ENCODE measurements around the gene UNC5A.

Gene UNC5A

DNA sequence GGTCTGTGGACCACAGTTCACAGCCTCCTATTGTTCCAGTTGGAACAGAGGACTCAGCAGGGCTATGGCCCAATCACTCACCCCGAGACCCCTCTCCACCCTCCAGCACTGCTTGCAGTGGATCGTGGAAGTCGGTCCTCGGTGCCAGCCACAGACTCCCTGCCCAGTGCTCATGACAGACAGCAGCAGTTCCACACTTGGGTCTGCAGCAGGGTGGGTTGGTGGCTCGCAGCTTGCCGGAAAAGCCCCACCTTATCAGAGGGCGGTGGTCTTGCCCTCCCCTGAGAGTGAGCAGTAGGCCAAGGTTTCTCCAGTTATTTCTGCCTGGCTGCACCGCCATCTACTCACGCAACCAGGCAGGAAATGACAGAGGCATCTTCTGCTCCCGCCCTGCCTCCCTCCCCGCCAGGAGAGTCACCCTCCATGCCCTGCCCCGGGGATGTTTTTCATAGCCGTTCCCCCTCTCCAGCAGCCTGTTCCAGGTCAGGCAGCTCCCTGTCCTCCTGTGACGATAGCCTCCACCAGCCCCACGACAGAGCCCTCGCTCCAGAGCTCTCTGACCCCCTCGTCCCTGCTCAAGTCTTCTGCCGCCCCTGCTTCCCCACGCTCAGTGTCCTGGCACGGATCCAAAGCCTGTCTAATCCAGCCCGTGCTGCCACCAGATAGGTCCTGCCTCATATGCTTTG lies 34.5 kb downstream of the UNC5A start:
- peak; percentile 65 for DNase-seq (ENCODE audit: low spot score)

DNA sequence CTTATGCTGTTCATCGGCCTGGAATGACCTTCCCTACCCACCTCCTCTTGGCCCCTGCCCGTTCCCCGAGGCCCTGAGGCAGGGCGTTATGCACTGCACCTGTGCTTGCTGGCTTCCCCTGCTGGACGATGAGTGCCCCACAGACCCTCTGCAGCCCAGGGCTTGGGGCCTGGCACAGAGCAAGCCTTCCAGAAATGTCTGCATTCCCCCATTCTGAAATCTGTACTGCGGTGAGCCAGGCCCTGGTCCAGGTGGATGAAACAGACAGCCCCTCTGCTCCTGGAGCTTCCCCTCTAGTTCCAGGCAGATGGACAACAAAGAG lies 35.0 kb downstream of the UNC5A start:
- DNase-seq (ENCODE audit: low spot score) = no peak

DNA sequence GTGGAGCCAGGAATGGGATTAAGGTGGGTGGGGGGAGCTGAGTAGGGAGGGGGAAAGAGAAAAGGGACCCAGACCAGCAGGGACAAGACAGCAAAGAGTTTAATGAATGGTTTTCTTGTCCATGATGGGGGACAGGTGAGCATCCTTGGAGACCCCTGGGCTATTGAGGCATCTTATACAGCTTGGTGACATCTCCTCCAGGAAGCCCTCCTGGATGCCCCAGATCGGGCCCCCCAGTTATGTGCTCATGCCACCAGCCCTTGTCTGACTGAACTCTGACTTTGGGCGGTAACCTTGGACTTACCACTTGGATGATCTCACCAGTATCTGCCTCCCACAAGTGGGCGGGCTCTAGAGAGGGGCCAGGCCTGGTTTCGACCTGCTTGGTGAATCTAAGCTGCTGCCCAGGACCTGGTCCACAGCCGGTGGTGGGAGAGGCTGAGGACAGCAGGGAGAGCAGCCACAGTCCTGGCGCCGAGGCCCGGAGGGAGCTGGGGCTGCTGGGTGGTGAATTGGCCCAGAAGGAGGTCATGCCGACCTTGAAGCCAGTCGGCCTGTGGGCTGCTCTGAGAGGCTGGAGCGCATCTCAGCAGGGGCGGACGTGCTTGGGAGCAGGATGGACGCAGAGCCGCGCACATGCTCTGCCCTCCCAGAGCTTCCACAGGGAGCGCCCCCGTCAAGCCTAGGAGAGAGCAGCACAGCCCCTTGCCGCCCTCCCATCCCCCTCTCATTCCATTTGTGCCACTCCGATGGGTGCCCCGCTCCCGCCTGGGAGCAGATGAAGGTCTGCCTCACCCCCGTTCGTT lies 36.2 kb downstream of the UNC5A start:
- DNase-seq (ENCODE audit: low spot score) = no peak

DNA sequence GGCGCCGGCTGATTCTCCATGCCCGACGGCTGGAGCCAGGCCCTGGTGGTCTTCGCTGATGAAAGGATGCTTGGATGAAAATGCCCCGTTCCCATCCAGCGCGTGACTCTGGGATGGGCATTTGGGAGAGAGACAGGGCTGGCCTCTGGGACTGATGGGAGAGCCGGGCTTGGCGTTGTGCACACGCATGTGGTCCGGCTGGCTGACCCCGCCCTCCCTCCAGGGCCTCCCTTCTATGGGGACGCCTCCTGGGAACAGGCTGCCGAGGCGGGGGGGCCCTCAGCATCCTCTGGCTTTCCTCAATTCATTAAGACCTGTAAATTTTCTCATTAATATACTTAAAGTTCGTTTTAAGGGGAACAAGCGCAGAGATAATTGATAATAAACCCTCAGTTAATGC lies 36.8 kb downstream of the UNC5A start:
- DNase-seq (ENCODE audit: low spot score) = no peak

GRCh38 chr5:176847726-176848290 lies 37.4 kb downstream of the UNC5A start:
- peak; percentile 49 for DNase-seq (ENCODE audit: low spot score)

- no peak for DNase-seq (ENCODE audit: low spot score)
Measured at GRCh38 chr5:176848651-176849050, 38.3 kb downstream of the UNC5A start.

DNA sequence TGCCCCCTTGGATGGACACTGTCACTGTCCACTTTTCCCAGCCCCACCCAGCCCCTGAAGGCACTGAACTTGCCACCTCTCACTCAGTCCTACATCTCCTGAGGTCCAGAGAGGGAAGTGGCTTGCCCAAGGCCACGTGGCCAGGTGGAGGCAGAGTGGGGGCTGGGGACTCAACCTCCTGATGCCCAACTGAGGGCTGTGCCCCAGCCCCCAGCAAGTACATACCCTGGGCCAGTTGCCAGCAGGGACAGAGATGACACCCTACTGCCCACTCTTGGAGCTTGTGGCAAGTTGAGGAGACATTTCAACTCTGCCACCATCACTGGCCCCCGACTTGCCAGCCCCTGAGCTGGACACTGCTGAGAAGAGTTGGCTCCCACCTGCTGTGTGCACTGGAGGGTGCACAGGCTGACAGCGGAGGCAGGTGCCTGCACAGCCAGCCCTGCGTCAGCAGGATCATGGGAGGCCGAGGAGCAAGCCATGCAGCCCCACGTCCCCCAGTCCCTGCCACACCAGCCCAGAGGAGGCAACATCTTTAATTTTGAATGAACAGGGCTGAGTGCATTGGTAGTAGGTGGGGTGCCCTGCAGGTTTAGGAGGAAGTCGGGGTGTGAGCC lies 39.4 kb downstream of the UNC5A start:
- no peak for DNase-seq (ENCODE audit: low spot score)

GRCh38 chr5:176850371-176851245 lies 40.2 kb downstream of the UNC5A start:
- no peak for DNase-seq (ENCODE audit: low spot score)

GRCh38 chr5:176851380-176851779 lies 41.0 kb downstream of the UNC5A start:
- DNase-seq (ENCODE audit: low spot score) = no peak

DNA sequence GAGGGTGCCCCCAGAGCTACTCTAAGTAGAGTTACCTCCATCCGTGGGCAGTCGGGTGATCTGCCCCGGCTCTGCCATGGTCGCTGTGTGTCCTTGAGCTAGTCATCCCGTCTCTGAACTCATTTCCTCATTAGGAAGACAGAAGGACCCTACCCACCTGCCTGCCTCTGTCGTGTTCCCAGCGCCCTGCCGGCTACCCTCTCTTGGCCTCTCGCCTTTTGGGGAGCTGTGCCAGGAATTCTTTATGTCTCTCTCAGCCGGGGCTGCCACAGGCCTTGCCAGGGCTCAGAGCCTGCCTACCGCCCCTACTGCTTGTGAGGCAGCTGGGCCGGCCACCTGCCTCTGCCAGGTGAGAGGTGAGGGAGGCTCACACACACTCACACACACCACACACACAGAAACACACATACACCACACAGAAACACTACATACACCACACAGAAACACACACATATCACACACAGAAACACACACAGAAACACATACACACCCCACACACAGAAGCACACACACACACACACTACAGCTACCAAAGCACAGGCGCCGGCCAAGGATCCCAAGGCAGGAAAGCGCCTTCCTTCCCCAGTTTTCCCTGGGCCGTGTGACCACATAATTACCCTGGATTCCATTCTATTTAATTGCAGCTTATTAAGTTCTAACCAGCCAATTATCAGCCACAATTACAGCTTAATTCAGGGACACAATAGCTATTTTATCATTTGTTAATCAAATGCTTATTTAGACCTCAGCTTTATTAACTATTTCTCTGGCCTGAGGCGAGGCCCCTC lies 41.7 kb downstream of the UNC5A start:
- DNase-seq (ENCODE audit: low spot score) = no peak

DNA sequence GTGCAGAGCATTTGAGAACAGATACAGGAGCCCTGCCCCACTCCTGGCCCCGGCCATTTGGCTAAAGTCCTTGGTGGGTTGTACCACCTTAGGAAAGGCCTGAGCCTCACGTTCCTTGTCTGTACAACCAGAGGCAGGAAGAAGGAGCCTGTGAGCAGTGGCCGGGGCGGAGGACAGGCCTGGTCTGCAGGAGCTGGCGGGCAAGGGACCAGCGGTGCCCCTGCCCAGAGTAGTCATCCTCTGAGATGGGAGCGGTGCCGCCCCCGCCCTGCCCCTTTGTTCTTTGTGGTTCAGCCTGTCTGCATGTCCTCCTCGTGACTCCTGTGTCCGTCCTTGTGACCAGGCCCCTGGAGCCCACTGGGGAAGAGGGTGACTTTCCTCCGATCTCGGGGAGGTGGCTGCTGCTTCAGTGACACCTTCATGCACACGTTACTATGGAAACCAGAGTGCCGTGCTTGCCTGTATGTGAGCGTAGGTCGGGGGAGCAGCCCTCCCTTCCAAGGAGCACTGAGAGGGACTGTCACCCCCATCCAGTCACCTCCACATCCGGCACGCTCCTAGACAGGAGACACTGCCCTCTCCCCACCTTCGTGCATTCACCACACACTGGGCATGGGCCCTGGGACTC lies 42.9 kb downstream of the UNC5A start:
- no peak for DNase-seq (ENCODE audit: low spot score)

DNA sequence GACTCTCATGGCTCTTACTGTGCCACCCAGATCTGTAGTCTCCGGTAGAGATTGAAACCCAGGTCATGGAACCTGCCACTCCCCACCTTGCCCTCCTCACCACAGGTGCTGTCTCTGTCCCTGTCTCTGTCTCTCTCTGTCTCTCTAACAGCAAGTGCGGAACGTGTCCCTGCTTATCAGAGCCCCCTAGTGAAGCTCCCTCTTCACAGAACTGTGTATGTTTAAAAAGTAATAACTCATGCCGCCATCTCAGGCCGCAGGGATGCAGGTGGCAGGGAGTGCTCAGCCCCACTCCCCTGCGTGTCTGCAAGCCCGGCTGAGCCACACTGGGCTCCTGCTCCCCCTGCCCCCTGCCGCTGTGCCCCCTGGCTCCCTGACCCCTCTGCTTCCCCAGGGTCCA lies 43.8 kb downstream of the UNC5A start:
- DNase-seq (ENCODE audit: low spot score) = no peak

DNA sequence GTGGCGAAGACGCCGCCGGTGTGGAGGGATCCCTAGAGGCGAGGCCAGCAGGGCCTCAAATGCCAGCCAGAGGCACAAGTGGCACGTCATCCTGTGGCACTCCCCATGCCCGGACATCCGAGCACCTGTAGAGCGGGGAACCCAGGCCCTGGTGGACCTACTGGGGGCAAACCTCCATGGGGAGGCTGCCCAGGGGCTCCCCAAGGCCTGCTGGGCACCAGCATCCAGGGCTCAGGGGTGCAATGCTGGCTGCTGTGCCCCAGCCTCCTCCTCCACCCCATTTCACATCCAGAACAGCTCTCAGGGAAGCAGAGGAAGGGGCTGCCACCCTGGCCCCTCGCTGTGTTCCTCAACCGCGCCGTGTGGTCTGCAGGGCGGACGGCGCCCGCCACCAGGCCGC lies 45.2 kb downstream of the UNC5A start:
- DNase-seq (ENCODE audit: low spot score) = no peak

DNA sequence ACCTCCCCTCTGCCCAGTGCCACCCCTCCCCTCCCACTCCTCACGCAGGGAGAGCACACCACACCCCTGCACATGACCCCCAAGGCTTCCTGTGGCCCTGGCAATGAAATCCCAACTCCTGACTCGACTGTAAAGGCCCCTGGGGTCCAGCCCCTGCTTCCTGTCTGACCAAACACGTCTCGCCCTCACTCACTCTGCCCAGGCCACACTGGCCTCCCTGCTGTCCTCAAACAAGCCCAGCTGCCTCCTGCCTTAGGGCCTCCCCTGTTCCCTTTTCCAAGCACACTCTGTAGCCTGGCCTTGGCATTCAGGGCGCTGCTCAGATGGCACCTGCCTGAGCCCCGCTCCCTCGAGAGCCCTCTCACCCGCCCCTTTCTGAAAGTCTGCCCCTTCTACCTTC lies 46.4 kb downstream of the UNC5A start:
- DNase-seq (ENCODE audit: low spot score) = no peak

- DNase-seq (ENCODE audit: low spot score) = no peak
Measured at GRCh38 chr5:176857216-176857893, 47.0 kb downstream of the UNC5A start.

- DNase-seq (ENCODE audit: low spot score) = no peak
Measured at GRCh38 chr5:176857894-176858273, 47.5 kb downstream of the UNC5A start.

DNA sequence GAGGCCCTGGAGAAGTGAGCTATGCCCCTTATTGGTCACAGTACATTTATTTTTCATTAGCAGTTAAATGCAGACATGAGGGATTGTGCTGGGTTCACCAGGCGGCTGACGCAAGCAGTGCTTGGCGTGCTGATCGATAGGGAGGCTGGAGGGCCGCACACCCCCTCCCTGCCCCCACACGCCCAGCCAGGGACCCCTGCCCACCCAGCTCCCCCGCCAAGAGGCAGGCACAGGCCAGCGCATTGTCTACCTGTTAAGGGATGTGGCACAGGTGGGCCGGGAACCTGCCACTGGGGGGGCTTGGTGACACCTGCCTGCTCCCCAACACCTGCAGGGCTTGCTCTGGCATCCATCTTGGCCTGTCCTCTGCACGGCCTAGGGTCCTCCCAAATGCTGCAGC lies 49.6 kb downstream of the UNC5A start:
- no peak for DNase-seq (ENCODE audit: low spot score)

DNA sequence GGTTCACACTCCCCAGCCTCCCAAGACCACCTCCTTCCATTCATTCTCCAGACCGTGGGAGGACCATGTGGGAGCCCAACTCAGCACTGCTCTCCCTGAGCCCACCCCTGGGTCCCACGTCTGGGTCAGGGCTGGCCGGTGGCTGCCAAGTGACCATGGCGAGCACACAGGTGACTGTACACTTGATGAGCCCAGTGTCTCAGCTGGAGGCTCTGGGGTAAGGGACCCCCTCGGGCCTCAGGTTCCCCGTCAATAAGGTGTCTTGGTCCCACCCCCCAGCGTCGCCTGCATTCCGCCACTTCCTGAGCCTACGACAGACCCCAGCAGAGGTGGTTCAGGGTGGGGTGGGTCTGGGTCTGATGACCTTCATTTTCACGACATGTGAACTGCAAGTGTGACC lies 50.0 kb downstream of the UNC5A start:
- DNase-seq (ENCODE audit: low spot score) = no peak

GRCh38 chr5:176861276-176861675 lies 50.9 kb downstream of the UNC5A start:
- no peak for DNase-seq (ENCODE audit: low spot score)

Data from SK-N-DZ (cell line).